Measurements from ENCODE around the gene GPHB5. TPM values are rescaled to one million over a fixed set of nuclear protein-coding genes. Genes with fewer than 3 reads are reported as not detected.

The GPHB5 gene
- total and polyA plus RNA-seq, 8 donors = not detected

DNA sequence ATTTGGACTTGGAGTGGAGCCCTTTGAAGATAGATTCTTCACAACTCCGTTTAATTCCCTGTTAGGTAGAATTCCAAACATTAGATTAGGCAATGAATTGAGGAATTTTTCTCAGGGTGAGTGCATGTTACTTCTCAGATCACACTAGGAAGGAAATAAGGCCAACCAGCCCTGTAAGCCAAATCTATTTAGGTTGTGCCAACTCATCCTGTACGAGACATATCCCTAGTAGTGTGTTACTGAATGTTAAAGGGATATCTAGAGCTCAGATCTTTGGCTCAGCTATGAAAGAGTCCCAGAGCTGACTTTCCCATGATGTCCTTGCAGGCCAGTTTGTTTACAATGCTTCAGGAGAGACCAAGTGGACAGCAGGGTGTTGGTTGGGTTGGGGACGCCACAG, 45.6 kb downstream of the GPHB5 start:
- H3K9me3 ChIP-seq = no peaks in the 10 kb centered on the region
- TF ChIP-seq, protein P1, sequence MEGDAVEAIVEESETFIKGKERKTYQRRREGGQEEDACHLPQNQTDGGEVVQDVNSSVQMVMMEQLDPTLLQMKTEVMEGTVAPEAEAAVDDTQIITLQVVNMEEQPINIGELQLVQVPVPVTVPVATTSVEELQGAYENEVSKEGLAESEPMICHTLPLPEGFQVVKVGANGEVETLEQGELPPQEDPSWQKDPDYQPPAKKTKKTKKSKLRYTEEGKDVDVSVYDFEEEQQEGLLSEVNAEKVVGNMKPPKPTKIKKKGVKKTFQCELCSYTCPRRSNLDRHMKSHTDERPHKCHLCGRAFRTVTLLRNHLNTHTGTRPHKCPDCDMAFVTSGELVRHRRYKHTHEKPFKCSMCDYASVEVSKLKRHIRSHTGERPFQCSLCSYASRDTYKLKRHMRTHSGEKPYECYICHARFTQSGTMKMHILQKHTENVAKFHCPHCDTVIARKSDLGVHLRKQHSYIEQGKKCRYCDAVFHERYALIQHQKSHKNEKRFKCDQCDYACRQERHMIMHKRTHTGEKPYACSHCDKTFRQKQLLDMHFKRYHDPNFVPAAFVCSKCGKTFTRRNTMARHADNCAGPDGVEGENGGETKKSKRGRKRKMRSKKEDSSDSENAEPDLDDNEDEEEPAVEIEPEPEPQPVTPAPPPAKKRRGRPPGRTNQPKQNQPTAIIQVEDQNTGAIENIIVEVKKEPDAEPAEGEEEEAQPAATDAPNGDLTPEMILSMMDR (IDR thresholded peaks at IDR 0.05) = no peak
- no peak for TF ChIP-seq POLR2AphosphoS5 (IDR thresholded peaks at IDR 0.05)
- H3K27me3 ChIP-seq = no peaks in the 10 kb centered on the region
- no peak for DNase-seq
- H3K36me3 ChIP-seq = no peaks in the 10 kb centered on the region
- peak overlapping the region in 2 of 5 donors; percentile 34 to 52 for H3K27ac ChIP-seq
- peaks cover 0 to 39% (median 0%) of the 10 kb centered on the region in 4 donors for H3K4me1 ChIP-seq
- no peak overlapping the region for H3K4me3 ChIP-seq
- 42 to 58% (median 50%) methylated on average over 2 to 3 of the region's 3 CpGs for WGBS, 5 donors
- intact Hi-C loops (cut with DNase I; ENCODE audit: low total_unique reads) = loop anchor here (10.0 kb wide), 2 partner anchors 98 to 1088 kb away; no protein-coding TSS in a partner anchor

DNA sequence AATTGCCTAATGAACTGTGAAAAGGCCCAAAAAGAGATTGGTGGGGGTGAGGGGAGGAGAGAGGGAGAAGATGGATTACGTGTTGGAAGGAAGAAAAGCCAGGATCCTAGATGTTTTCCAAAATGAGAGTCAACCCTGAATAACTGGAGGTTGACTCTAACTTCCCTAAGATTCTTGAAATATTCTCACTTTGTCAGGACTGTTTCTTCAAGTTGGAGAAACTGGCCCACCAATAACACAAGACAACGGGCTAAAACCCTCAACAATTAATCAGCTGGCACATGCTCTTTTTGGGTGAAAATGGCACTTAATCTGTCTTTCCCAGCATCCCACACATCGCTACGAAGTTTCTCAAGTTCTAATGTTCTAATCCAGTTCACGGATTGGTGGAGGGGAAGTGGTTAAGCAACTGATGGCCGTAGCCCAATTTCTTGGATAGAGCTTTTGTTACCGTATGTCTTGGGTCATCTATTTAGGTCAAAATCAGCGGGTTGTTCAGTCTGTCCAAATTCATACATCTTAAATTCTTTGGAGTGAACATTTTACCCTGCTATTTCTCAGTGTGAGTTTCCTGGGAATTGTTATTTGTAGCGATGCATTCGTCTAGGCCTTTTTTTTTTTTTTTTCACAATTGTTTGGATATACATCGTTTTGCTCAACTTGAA, 49.0 kb downstream of the GPHB5 start:
- 78 to 88% (median 84%) methylated on average over 11 of the region's 11 CpGs for WGBS, 5 donors
- Histone ChIP-seq H3K4me1 (peaks cover 0 to 32% (median 0%) of the 10 kb centered on the region in 4 donors), H3K4me3 (no peak overlapping the region), H3K36me3 (no peaks in the 10 kb centered on the region), H3K27me3 (no peaks in the 10 kb centered on the region), H3K27ac (no peak overlapping the region), H3K9me3 (peaks cover 0 to 6% (median 0%) of the 10 kb centered on the region in 4 donors)
- no peak for DNase-seq
- intact Hi-C loops (cut with DNase I; ENCODE audit: low total_unique reads) = loop anchor here (10.0 kb wide), 2 partner anchors 95 to 1085 kb away; no protein-coding TSS in a partner anchor
- TF ChIP-seq POLR2AphosphoS5 (IDR thresholded peaks at IDR 0.05) (no peak), POLR2A (IDR thresholded peaks at IDR 0.05) (no peak), EP300 (IDR thresholded peaks at IDR 0.05) (no peak)
- TF ChIP-seq, protein P1 (IDR thresholded peaks at IDR 0.05) = no peak

DNA sequence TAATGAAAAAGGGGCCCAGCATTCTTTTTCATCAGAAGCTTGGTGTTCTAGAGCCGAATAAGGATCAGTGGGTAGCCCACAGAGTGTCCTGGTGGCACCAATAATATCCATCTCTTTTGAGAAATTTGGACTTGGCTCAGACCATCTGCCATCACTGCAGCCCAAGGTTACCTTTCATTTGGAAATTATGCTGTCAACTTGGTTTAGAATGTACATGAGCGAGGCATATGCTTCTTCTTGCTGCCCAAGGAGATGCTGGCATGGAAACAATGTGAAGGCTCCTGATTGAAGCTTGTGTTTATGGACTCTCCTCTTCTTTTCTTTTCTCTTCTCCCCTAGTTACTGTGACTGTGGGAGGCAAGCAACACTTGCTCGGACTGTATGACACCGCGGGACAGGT, 50.0 kb downstream of the GPHB5 start:
- intact Hi-C loops (cut with DNase I; ENCODE audit: low total_unique reads) = no loop called here
- H3K36me3 ChIP-seq = no peaks in the 10 kb centered on the region
- DNase-seq = no peak
- no peak for TF ChIP-seq POLR2AphosphoS5 (IDR thresholded peaks at IDR 0.05)
- H3K4me3 ChIP-seq = no peak overlapping the region
- no peak overlapping the region for H3K27ac ChIP-seq
- H3K9me3 ChIP-seq = peaks cover 0 to 6% (median 0%) of the 10 kb centered on the region in 4 donors
- no peaks in the 10 kb centered on the region for H3K27me3 ChIP-seq
- H3K4me1 ChIP-seq = peaks cover 0 to 28% (median 0%) of the 10 kb centered on the region in 4 donors
- WGBS, 5 donors = 82 to 94% (median 91%) methylated on average over 5 of the region's 5 CpGs

DNA sequence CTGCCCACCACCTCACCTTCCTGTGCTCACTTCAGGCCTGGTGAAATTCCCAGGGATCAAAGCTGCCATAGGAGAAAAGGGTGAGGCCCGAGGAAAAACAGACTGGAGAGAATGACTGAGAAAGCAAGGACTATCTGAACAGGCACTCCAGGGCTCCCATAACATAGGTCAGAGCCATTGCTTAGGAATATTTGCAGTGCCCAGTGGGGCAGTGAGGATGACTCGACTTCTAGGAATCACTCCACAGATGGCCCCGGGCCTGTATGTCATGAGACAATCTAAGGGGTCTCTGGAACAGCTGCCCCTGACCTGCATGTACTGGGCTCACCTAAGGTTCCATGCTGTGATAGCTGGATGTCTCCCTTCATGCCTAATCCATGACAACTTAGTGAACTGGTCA, 51.6 kb downstream of the GPHB5 start:
- H3K27ac ChIP-seq = peak overlapping the region in 1 of 5 donors; percentile 20
- no peak for TF ChIP-seq POLR2A (IDR thresholded peaks at IDR 0.05)
- TF ChIP-seq EP300 (IDR thresholded peaks at IDR 0.05) = no peak
- TF ChIP-seq, protein P1 (IDR thresholded peaks at IDR 0.05) = no peak
- TF ChIP-seq POLR2AphosphoS5 (IDR thresholded peaks at IDR 0.05) = no peak
- H3K36me3 ChIP-seq = no peaks in the 10 kb centered on the region
- H3K9me3 ChIP-seq = peaks cover 0 to 6% (median 0%) of the 10 kb centered on the region in 4 donors
- DNase-seq = no peak
- no peaks in the 10 kb centered on the region for H3K27me3 ChIP-seq
- peaks cover 0 to 18% (median 0%) of the 10 kb centered on the region in 4 donors for H3K4me1 ChIP-seq
- WGBS, 5 donors = 54 to 82% (median 64%) methylated on average over 2 to 3 of the region's 3 CpGs
- no peak overlapping the region for H3K4me3 ChIP-seq
- intact Hi-C loops (cut with DNase I; ENCODE audit: low total_unique reads) = no loop called here

DNA sequence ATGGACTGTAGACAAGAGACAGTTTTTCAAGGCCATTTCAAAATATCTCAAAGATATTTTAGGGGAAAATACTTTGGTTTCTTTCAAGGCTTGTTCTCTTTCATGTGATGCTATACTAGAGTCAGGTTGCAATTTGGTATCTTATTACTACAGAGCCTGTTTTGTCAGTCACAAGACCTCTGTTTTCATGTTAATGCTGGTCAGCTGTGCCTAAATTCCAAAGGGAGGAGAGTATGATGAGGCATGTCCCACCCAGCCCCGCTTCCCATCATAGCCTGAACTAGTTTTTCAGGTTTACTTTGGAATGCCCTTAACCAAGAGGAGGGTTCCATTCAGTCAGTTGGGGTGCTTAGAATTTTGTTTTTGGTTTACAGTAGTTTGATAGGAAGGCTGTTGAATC, 52.6 kb downstream of the GPHB5 start:
- H3K4me3 ChIP-seq = no peak overlapping the region
- peaks cover 0 to 18% (median 0%) of the 10 kb centered on the region in 4 donors for H3K4me1 ChIP-seq
- no peak for DNase-seq
- H3K36me3 ChIP-seq = no peaks in the 10 kb centered on the region
- 43 to 79% (median 62%) methylated on average over 1 of the region's 1 CpG for WGBS, 5 donors
- no peaks in the 10 kb centered on the region for H3K27me3 ChIP-seq
- H3K9me3 ChIP-seq = peaks cover 0 to 6% (median 0%) of the 10 kb centered on the region in 4 donors
- intact Hi-C loops (cut with DNase I; ENCODE audit: low total_unique reads) = no loop called here
- H3K27ac ChIP-seq = no peak overlapping the region
- TF ChIP-seq POLR2AphosphoS5 (IDR thresholded peaks at IDR 0.05) = no peak
- TF ChIP-seq, protein P1 (IDR thresholded peaks at IDR 0.05) = no peak
- TF ChIP-seq EP300 (IDR thresholded peaks at IDR 0.05) = no peak
- TF ChIP-seq POLR2A (IDR thresholded peaks at IDR 0.05) = no peak

All from stomach (tissue), 9 donors.